RWPE1 (cell line): ENCODE results near the gene ZNF556.

ENCODE experiments used
- CTCF ChIA-PET: fragments of 350-600 bp; sonication (Branson Sonifier 250); formaldehyde crosslinking; extraction: SDS; loops from one replicate; lab custom pipeline; 2021; lab: Yijun Ruan, JAX
- POLR2A ChIA-PET: fragments of 400-600 bp; formaldehyde crosslinking; extraction: SDS; loops from one replicate; lab custom pipeline; 2020; ENCODE audit warnings: antibody characterized with exemption; ENCODE audit not compliant: low non-redundant PET; lab: Yijun Ruan, JAX
- DNase-seq: peaks from one replicate; pipeline ENCODE4 v3.0.0; 2012; ENCODE audit warnings: low spot score
- H3K27ac ChIP-seq: fragments of 450-650 bp; 2 replicates; pipeline ENCODE4 v1.5.1; 2017
- CTCF ChIP-seq: fragments of 450-650 bp; conservative IDR thresholded peaks from 2 replicates; pipeline ENCODE4 v1.5.1; 2017; ENCODE audit warnings: low read depth, mild to moderate bottlenecking

Gene ZNF556

GRCh38 chr19:2841855-2842574 lies 25.1 kb upstream of the ZNF556 start:
- no peak for TF ChIP-seq CTCF
- H3K27ac ChIP-seq: peak overlapping the region; percentile 86
- DNase-seq: peak; percentile 18
- CTCF ChIA-PET: no interaction called here
- POLR2A ChIA-PET: interaction anchor here (0.6 kb wide), 1 partner anchor 59 kb away, joined by 3 read pairs; the partner anchor contains the start of gene ZNF57

- POLR2A ChIA-PET: no interaction called here
- no peak for DNase-seq
- no peak overlapping the region for H3K27ac ChIP-seq
- no peak for TF ChIP-seq CTCF
- CTCF ChIA-PET: no interaction called here
These were observed 22.0 kb upstream of the ZNF556 start for GRCh38 chr19:2845107-2845506.

GRCh38 chr19:2846180-2846894 lies 20.8 kb upstream of the ZNF556 start:
- no peak for DNase-seq
- ChIA-PET CTCF (no interaction called here), POLR2A (no interaction called here)

GRCh38 chr19:2847507-2847906 lies 19.6 kb upstream of the ZNF556 start:
- TF ChIP-seq CTCF: no peak
- ChIA-PET CTCF (no interaction called here), POLR2A (no interaction called here)
- no peak overlapping the region for H3K27ac ChIP-seq
- DNase-seq: no peak

More at GRCh38 chr19:2846180-2846894, 20.8 kb upstream of the ZNF556 start:
- TF ChIP-seq CTCF: no peak
- no peak overlapping the region for H3K27ac ChIP-seq

GRCh38 chr19:2848616-2849015 lies 18.5 kb upstream of the ZNF556 start:
- no peak overlapping the region for H3K27ac ChIP-seq
- no peak for DNase-seq
- TF ChIP-seq CTCF: no peak
- POLR2A ChIA-PET: no interaction called here
- CTCF ChIA-PET: interaction anchor here (0.6 kb wide), 1 partner anchor 70 kb away, joined by 3 read pairs; no protein-coding TSS in a partner anchor

- no peak for TF ChIP-seq CTCF
- CTCF ChIA-PET: no interaction called here
- POLR2A ChIA-PET: no interaction called here
- no peak for DNase-seq
- H3K27ac ChIP-seq: no peak overlapping the region
These were observed 16.7 kb upstream of the ZNF556 start for GRCh38 chr19:2850256-2850925.
